OCI-LY3 (cell line): Measurements from ENCODE around the gene NEMP2.

Experiments used
- H2AFZ ChIP-seq: fragments of 200-600, 300-600 bp; shearing (Covaris generic); 2 replicates; pipeline ENCODE4 v1.6.0; 2014; ENCODE audit warnings: antibody characterized with exemption, low read depth, low read length
- H3K27ac ChIP-seq: fragments of 200-600, 300-600 bp; sonication (generic); 2 replicates; pipeline ENCODE4 v1.5.1; 2014; ENCODE audit warnings: mild to moderate bottlenecking, low read length, moderate library complexity, mixed read lengths
- H3K27me3 ChIP-seq: fragments of 200-600, 300-600 bp; sonication (generic); 2 replicates; pipeline ENCODE4 v1.6.1; 2014; ENCODE audit warnings: low read depth, low read length, mixed read lengths
- H3K36me3 ChIP-seq: fragments of 200-600, 300-600 bp; sonication (generic); replicated peaks from 2 replicates; pipeline ENCODE3; 2014; ENCODE audit warnings: low read depth, low read length, mixed read lengths
- H3K4me1 ChIP-seq: fragments of 300-600, 200-600 bp; sonication (generic); 2 replicates; pipeline ENCODE4 v1.6.1; 2014; ENCODE audit warnings: low read length, mixed read lengths
- H3K4me2 ChIP-seq: fragments of 200-600, 300-600 bp; sonication (generic); 2 replicates; pipeline ENCODE4 v1.6.1; 2014; ENCODE audit warnings: low read length, mixed read lengths
- H3K4me3 ChIP-seq: fragments of 300-600, 200-600 bp; sonication (generic); 2 replicates; pipeline ENCODE4 v1.5.1; 2014; ENCODE audit warnings: antibody characterized with exemption, mild to moderate bottlenecking, low read length, moderate library complexity
- H3K79me2 ChIP-seq: fragments of 300-600, 200-600 bp; shearing (Covaris generic); 2 replicates; pipeline ENCODE4 v1.6.1; 2014; ENCODE audit warnings: mild to moderate bottlenecking, low read length, mixed read lengths
- H3K9ac ChIP-seq: fragments of 300-600, 200-600 bp; shearing (Covaris generic); 2 replicates; pipeline ENCODE4 v1.6.0; 2014; ENCODE audit warnings: mild to moderate bottlenecking, low read length, moderate library complexity
- H3K9me3 ChIP-seq: fragments of 200-600, 300-600 bp; shearing (Covaris generic); 2 replicates; pipeline ENCODE4 v1.6.1; 2014; ENCODE audit warnings: low read length, mixed read lengths; ENCODE audit not compliant: insufficient read depth
- H4K20me1 ChIP-seq: fragments of 200-600, 300-600 bp; sonication (generic); 2 replicates; pipeline ENCODE4 v1.6.1; 2016; ENCODE audit warnings: low read length, mixed read lengths; ENCODE audit not compliant: insufficient read depth
- EZH2phosphoT487 ChIP-seq: fragments of 200-600 bp; shearing (Covaris generic); IDR thresholded peaks from 2 replicates; pipeline ENCODE4 v1.6.1; 2018; ENCODE audit warnings: antibody characterized with exemption, mixed run types, low read depth
- TF ChIP-seq, protein P1 (sequence below): fragments of 200-600, 300-600 bp; sonication (generic); IDR thresholded peaks from 2 replicates; pipeline ENCODE4 v1.5.1; 2014; ENCODE audit warnings: antibody characterized with exemption, low read length, low read depth

NEMP2 gene

DNA sequence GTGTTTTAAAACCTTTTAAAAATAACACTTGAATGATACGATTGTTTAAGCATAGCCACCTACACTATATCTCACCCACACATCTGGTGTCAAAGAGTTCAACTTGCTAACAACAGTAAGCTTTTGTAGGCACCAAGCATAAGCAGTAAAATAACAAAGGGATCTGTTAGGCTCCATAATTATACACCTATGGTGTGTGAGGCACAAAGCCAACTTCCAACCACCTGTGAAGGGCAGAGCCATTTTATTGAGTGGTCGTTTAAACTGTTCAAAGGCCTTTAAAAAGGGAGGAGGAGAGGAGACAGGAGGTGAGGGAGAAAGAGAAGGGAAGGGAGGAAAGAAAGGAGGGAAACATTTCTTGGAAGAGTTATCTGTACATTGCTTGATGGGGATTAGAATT, 27.9 kb downstream of the NEMP2 start:
- Histone ChIP-seq H3K4me1 (no peaks in the 10 kb centered on the region), H3K36me3 (peaks cover 18% of the 10 kb centered on the region), H3K27me3 (no peaks in the 10 kb centered on the region), H4K20me1 (no peaks in the 10 kb centered on the region), H3K4me3 (no peak overlapping the region), H3K79me2 (no peaks in the 10 kb centered on the region), H3K9me3 (no peaks in the 10 kb centered on the region), H2AFZ (no peak overlapping the region), H3K9ac (no peak overlapping the region), H3K4me2 (no peak overlapping the region), H3K27ac (no peak overlapping the region)
- no peak for TF ChIP-seq EZH2phosphoT487
- TF ChIP-seq, protein P1, sequence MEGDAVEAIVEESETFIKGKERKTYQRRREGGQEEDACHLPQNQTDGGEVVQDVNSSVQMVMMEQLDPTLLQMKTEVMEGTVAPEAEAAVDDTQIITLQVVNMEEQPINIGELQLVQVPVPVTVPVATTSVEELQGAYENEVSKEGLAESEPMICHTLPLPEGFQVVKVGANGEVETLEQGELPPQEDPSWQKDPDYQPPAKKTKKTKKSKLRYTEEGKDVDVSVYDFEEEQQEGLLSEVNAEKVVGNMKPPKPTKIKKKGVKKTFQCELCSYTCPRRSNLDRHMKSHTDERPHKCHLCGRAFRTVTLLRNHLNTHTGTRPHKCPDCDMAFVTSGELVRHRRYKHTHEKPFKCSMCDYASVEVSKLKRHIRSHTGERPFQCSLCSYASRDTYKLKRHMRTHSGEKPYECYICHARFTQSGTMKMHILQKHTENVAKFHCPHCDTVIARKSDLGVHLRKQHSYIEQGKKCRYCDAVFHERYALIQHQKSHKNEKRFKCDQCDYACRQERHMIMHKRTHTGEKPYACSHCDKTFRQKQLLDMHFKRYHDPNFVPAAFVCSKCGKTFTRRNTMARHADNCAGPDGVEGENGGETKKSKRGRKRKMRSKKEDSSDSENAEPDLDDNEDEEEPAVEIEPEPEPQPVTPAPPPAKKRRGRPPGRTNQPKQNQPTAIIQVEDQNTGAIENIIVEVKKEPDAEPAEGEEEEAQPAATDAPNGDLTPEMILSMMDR = no peak

DNA sequence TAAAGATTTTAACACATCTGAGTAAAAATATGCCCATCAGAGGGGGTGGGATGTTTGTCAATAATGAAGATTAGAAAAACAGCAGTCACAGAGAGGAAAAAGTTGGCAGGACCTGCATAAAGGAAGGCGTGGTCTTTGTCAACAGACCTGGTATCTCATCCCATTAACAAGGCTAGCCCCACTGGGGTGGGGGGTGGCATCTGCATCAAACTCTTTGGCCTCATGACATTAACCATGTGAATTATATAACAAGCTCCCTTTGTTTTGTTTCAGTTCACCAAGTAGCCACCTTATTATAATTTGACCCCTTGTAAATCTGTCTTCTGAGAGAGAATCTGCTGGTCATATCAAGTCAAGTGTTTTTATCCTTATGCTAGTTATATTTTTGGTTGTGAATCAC, 28.8 kb downstream of the NEMP2 start:
- H3K4me2 ChIP-seq = no peak overlapping the region
- H4K20me1 ChIP-seq = no peaks in the 10 kb centered on the region
- H3K4me1 ChIP-seq = no peaks in the 10 kb centered on the region
- no peaks in the 10 kb centered on the region for H3K9me3 ChIP-seq
- H3K27me3 ChIP-seq = no peaks in the 10 kb centered on the region
- H3K36me3 ChIP-seq = peaks cover 20% of the 10 kb centered on the region
- no peak overlapping the region for H3K4me3 ChIP-seq
- TF ChIP-seq EZH2phosphoT487 = no peak
- TF ChIP-seq, protein P1 = no peak
- no peak overlapping the region for H2AFZ ChIP-seq
- H3K27ac ChIP-seq = no peak overlapping the region
- no peaks in the 10 kb centered on the region for H3K79me2 ChIP-seq
- no peak overlapping the region for H3K9ac ChIP-seq

- Histone ChIP-seq H3K9ac (no peak overlapping the region), H3K27me3 (no peaks in the 10 kb centered on the region), H3K4me2 (no peak overlapping the region), H3K4me3 (no peak overlapping the region), H3K9me3 (no peaks in the 10 kb centered on the region), H2AFZ (no peak overlapping the region), H3K4me1 (no peaks in the 10 kb centered on the region), H3K36me3 (peaks cover 22% of the 10 kb centered on the region), H3K27ac (no peak overlapping the region), H3K79me2 (no peaks in the 10 kb centered on the region), H4K20me1 (no peaks in the 10 kb centered on the region)
- TF ChIP-seq EZH2phosphoT487 = no peak
- TF ChIP-seq, protein P1 = no peak
Measured at GRCh38 chr2:190504912-190505311, 29.6 kb downstream of the NEMP2 start.

DNA sequence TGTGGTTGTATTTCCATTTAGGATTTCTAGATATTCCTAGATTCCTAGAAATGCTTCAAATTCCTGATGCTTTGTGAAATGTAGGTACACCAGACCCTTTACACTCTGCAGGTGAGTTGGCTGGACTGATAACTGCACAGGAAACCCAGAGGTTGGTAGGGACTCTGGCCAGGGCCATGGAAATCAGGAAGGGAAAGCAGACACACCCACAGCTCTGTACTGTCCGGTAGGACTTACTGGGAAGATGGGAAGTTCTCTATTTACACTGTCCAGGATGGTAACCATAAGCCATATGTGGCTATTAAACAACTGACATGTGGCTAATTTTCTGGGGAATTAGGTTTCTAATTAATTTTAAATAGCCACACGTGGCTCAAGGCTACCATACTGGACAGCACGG, 31.4 kb downstream of the NEMP2 start:
- H3K36me3 ChIP-seq = peaks cover 19% of the 10 kb centered on the region

More for the DNA sequence above, 31.4 kb downstream of the NEMP2 start:
- Histone ChIP-seq H3K4me2 (no peak overlapping the region), H3K79me2 (no peaks in the 10 kb centered on the region), H3K9me3 (no peaks in the 10 kb centered on the region), H3K9ac (no peak overlapping the region), H3K27me3 (no peaks in the 10 kb centered on the region), H2AFZ (no peak overlapping the region), H4K20me1 (no peaks in the 10 kb centered on the region), H3K4me1 (no peaks in the 10 kb centered on the region), H3K4me3 (no peak overlapping the region), H3K27ac (no peak overlapping the region)
- TF ChIP-seq EZH2phosphoT487 = no peak
- TF ChIP-seq, protein P1 = no peak
